ENCODE results near the gene DDX25.
"Not testable (repeated sequence)": the region's sequence is repeated elsewhere in the genome, so short reads cannot be mapped to it uniquely, and the experiment has no call there.

Gene DDX25

GRCh38 chr11:125890447-125891100 lies 13.7 kb upstream of the DDX25 start:
- Mint-ChIP-seq H3K9me3 (no peaks in the 10 kb centered on the region), H3K36me3 (peaks cover 36% of the 10 kb centered on the region), H3K4me3 (no peak overlapping the region), H3K27ac (no peak overlapping the region), H3K4me1 (peaks cover 32% of the 10 kb centered on the region), H3K27me3 (no peaks in the 10 kb centered on the region)
- ATAC-seq = no peak

DNA sequence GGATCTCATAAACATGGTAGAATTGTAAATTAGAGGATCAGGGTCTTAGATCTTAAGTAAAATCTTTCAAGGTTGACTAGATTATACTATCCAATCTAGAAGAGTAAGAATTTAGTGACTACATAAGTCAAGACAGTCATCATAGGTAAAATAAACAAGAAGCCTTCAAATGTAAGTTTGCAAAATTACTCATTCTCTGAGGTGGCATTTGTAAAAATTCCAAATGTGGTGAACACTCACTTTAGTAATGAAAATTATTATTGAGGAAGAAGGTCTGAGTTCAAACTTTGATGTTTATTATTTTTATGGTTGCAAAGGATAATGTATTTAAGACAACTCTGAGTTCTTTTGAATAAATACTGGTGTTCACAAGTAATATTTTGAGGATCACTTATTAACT lies 12.2 kb upstream of the DDX25 start:
- H3K9me3 Mint-ChIP-seq = no peaks in the 10 kb centered on the region
- peaks cover 41% of the 10 kb centered on the region for H3K36me3 Mint-ChIP-seq
- H3K27me3 Mint-ChIP-seq = no peaks in the 10 kb centered on the region
- no peak for ATAC-seq
- peak overlapping the region; percentile 10 for H3K27ac Mint-ChIP-seq
- H3K4me1 Mint-ChIP-seq = peaks cover 27% of the 10 kb centered on the region
- H3K4me3 Mint-ChIP-seq = no peak overlapping the region

DNA sequence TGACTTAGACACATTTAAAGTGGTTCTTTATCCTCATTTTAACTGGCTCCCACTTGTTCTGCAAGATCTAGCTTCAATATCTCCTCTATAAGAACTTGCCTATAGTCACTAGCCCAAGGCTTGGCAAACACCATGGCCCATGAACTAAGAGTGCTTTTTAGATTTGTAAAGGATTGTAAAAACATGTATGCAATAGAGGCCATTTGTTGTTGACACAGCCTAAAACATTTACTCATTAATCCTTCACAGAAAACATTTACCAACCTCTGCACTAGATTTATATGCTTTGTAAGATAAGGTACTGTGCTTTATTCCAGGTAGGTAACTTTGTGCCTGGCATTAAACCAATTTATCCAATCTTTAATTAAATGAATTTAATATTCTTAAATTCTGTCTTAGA lies 11.3 kb upstream of the DDX25 start:
- H3K27me3 Mint-ChIP-seq = no peaks in the 10 kb centered on the region
- peak overlapping the region; percentile 10 for H3K27ac Mint-ChIP-seq
- H3K4me1 Mint-ChIP-seq = peaks cover 22% of the 10 kb centered on the region
- no peaks in the 10 kb centered on the region for H3K9me3 Mint-ChIP-seq
- no peak for ATAC-seq
- no peak overlapping the region for H3K4me3 Mint-ChIP-seq
- H3K36me3 Mint-ChIP-seq = peaks cover 41% of the 10 kb centered on the region

DNA sequence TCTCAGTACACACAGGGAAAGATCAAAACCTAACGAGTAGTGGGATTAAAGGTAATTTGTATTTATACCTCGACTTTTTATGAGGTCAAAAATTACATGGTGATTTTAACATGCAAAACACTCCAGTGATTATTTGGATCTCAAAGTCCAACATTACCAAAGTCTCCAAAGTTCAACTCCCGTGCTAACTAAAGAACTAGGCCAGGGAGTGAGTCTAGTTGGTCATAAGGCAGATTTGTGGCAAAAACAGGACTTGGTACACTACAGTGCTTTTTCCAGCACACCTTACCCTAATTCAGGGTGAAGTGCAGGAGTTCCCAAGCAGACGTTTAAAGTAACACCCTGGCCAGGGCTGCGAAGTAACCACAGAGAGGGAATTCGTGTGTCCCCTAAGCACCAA lies 2.4 kb upstream of the DDX25 start:
- Mint-ChIP-seq H3K27ac (no peak overlapping the region), H3K36me3 (peaks cover 15% of the 10 kb centered on the region), H3K4me3 (peak overlapping the region; percentile 41), H3K27me3 (peaks cover 30% of the 10 kb centered on the region), H3K9me3 (no peaks in the 10 kb centered on the region), H3K4me1 (peaks cover 17% of the 10 kb centered on the region)
- no peak for ATAC-seq

GRCh38 chr11:125902277-125902926 lies 1.9 kb upstream of the DDX25 start:
- Mint-ChIP-seq H3K27me3 (peaks cover 30% of the 10 kb centered on the region), H3K9me3 (no peaks in the 10 kb centered on the region), H3K4me3 (peak overlapping the region; percentile 97), H3K27ac (peak overlapping the region; percentile 89), H3K36me3 (peaks cover 15% of the 10 kb centered on the region), H3K4me1 (peaks cover 17% of the 10 kb centered on the region)
- ATAC-seq = peak; percentile 28

DNA sequence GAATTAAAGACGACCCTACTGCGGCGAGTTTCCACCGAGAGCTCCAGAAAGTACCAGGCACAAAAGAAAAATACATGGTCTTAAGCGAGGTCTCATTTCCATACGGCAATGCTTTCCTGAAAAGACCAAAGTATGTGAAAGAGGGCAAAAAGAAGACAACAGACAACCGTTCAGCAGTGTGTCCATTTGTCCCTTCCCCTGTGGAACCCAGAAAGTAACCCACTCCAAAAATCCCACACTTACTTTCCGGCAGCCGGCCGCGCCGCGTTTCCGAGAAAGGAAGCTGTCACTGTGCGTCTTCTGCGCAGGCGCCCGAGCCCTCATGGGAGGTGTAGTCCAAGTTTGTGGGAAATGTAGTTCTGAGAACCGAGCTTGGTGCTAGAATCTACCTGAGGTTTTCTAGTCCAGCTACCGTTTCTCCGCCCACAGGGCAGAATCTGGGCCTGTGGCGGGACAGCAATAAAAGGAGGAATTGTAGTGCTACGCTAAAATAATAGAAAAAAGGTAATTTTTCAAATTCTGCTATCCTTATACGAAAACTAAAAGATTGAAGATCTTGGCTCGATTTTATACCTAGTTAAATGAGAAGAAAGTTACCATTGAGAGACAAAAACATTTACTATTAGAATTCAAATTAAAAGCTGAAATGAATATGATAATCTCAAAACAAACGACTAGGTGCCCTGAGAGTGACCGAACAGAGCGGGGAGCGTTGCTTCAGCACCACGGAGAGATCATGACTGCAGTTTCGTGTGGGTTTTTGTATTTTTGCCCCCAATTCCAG lies 1.2 kb upstream of the DDX25 start, which contains the start of gene PUS3:
Gene PUS3, minus strand, starts transcription at position 280 of the 784 bp plus-strand sequence. CDS start 6,922 bp downstream, outside the sequence.
- Mint-ChIP-seq H3K4me1 (peaks cover 17% of the 10 kb centered on the region), H3K4me3 (peak within 1 kb of the TSS; percentile 97), H3K27me3 (peaks cover 30% of the 10 kb centered on the region), H3K36me3 (peaks cover 15% of the 10 kb centered on the region), H3K27ac (peak within 1 kb of the TSS; percentile 89), H3K9me3 (no peaks in the 10 kb centered on the region)
- peak; percentile 92 for ATAC-seq

DNA sequence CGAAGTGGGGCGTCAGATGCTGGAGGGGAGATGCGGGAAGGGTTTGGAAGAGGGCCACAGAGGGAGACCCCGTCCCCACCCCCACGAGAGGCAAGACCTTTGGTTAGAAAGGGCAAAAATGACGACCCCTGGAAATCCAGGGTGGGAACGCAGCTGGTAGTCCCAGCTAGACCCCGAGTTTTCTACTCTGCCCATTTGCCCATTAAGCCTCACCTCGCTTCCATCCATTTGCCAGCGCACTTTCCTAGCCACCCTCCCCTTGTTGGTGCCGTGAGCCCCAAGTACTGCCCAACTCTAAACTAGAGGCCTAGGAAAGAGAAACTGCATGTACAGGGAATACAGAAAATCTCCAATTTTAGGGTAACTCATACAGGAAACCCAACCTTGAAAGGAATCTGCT lies 370 bp downstream of the DDX25 start:
- ATAC-seq = no peak
- Mint-ChIP-seq H3K36me3 (peaks cover 8% of the 10 kb centered on the region), H3K9me3 (no peaks in the 10 kb centered on the region), H3K27ac (no peak overlapping the region), H3K27me3 (peaks cover 33% of the 10 kb centered on the region), H3K4me1 (peaks cover 17% of the 10 kb centered on the region), H3K4me3 (peak overlapping the region; percentile 11)

DNA sequence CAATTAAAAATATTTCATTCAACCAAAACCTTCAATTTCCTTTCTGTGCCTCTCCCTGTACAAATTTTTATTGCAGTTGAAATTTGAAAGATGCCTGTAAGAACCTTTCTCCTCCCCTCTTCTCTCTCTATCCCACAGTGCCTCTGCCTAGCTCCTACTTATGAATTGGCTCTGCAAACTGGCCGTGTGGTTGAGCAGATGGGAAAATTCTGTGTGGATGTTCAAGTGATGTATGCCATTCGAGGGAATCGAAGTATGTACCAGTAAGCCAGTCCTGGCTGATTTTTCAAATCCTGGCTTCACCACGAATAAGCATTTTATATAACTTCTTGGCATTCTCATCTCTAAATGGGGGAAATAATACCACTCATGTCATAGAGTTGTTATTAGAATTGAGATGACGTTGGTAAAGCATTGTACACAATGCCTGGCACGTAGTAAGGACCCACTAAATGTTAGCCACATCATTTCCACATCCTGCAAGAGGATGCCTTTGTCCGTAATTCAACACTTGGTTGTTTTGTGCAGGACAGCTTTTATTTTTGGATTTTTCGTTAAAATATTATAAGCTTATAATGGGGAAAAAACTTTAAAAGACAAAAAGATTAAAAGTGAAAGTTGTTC lies 6.0 kb downstream of the DDX25 start:
- no peak overlapping the region for H3K27ac Mint-ChIP-seq
- H3K9me3 Mint-ChIP-seq = no peaks in the 10 kb centered on the region
- H3K27me3 Mint-ChIP-seq = peaks cover 44% of the 10 kb centered on the region
- H3K4me3 Mint-ChIP-seq = no peak overlapping the region
- no peak for ATAC-seq
- no peaks in the 10 kb centered on the region for H3K36me3 Mint-ChIP-seq
- H3K4me1 Mint-ChIP-seq = no peaks in the 10 kb centered on the region

DNA sequence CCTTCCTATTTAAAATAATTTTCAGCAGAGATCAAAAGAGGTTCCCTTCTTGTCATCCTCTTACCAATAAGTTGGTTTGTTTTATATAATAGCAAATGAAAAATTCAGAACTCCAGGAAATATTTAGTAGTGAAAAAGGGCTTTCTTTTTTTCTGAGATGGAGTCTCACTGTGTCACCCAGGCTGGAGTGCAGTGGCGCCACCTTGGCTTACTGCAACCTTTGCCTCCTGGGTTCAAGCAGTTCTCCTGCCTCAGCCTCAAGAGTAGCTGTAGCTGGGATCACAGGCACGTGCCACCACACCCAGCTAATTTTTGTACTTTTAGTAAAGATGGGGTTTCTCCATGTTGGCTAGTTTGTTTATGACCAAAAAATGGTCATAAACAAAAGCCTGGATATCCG lies 10.3 kb downstream of the DDX25 start:
- H3K4me1 Mint-ChIP-seq, H3K4me3 Mint-ChIP-seq, H3K27ac Mint-ChIP-seq, H3K36me3 Mint-ChIP-seq, ATAC-seq, H3K9me3 Mint-ChIP-seq: not testable (repeated sequence)
- peaks cover 47% of the 10 kb centered on the region for H3K27me3 Mint-ChIP-seq

- H3K36me3 Mint-ChIP-seq = no peaks in the 10 kb centered on the region
- H3K4me3 Mint-ChIP-seq = no peak overlapping the region
- H3K27me3 Mint-ChIP-seq = peaks cover 41% of the 10 kb centered on the region
- no peaks in the 10 kb centered on the region for H3K4me1 Mint-ChIP-seq
- H3K9me3 Mint-ChIP-seq = no peaks in the 10 kb centered on the region
- no peak for ATAC-seq
- H3K27ac Mint-ChIP-seq = no peak overlapping the region
These were observed 12.5 kb downstream of the DDX25 start for GRCh38 chr11:125916683-125917347.

DNA sequence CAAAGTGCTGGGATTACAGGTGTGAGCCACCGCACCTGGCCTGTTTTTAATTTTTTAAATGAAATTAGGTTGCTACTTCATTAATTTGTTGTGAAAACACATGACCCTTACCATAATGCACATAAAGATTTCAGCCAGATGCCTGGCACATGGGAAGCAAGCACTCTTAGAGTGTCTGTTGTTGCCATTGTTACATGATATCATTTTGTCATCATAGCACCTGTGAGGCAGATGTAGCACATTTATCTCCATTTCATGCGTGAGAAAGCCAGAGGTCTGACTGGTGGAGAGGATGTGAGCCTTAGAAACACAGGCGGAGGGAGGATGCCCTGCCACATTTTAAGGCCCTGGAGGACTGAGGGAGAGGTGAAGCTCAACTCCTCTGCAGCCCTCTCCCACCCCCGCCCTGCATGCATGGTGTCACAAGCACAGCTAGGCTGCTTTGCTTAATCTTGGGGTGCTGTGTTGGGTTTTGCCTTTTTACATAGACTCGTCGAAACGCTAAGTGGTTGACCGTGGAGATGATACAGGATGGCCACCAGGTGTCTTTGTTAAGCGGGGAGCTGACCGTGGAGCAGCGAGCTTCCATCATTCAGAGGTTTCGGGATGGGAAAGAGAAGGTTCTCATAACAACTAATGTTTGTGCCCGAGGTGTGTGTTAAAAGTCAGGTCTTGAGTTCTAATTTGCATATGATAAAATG lies 14.0 kb downstream of the DDX25 start:
- Mint-ChIP-seq H3K4me1 (peaks cover 5% of the 10 kb centered on the region), H3K36me3 (no peaks in the 10 kb centered on the region), H3K4me3 (no peak overlapping the region), H3K27ac (no peak overlapping the region), H3K27me3 (peaks cover 27% of the 10 kb centered on the region), H3K9me3 (no peaks in the 10 kb centered on the region)
- ATAC-seq = no peak

DNA sequence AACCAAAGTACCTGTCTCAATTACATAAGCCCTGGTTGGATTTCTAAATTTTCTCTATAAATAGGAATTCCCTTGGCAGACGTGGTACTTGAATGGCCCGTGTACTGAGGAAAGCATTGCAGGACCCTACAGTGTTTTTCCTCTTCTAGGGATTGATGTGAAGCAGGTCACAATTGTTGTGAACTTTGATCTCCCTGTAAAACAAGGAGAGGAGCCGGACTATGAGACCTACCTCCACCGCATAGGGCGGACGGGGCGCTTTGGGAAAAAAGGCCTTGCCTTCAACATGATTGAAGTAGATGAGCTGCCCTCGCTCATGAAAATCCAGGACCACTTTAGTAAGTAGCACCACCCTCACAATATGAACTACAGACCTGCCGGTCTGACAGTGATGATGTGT lies 16.7 kb downstream of the DDX25 start:
- Mint-ChIP-seq H3K27me3 (peaks cover 41% of the 10 kb centered on the region), H3K4me1 (peaks cover 6% of the 10 kb centered on the region), H3K27ac (no peak overlapping the region), H3K9me3 (no peaks in the 10 kb centered on the region), H3K4me3 (no peak overlapping the region), H3K36me3 (no peaks in the 10 kb centered on the region)
- no peak for ATAC-seq

GRCh38 chr11:125922156-125922555 lies 17.8 kb downstream of the DDX25 start:
- H3K27me3 Mint-ChIP-seq = peaks cover 43% of the 10 kb centered on the region
- no peak overlapping the region for H3K27ac Mint-ChIP-seq
- H3K4me1 Mint-ChIP-seq = peaks cover 6% of the 10 kb centered on the region
- H3K4me3 Mint-ChIP-seq = no peak overlapping the region
- no peak for ATAC-seq
- H3K9me3 Mint-ChIP-seq = no peaks in the 10 kb centered on the region
- H3K36me3 Mint-ChIP-seq = no peaks in the 10 kb centered on the region

DNA sequence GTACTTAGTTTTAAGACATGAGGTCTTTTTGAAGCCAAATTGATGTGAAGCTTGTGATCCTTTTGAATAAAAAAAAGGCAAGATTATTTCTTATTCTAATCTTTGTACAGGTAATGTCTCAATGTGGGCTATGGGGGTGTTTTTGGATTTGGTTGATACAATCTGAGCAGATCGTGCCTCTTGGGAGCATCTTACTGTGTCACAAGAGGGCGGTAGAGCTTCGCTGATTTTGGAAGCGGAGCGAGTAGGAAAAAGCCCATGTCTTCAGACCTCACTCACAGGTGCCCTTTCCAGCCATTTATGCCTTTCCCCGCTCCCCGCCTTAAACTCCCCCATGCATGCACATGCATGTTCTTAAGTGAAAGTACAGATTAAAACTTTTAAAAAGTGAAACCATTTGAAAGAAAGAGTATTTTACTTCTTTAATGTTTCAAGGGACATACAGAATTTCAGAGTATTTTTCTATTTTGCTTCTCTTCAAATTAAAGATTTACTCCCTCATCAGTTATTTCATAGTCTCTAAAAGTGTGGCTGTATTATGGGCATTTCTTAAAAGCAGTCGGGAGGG lies 18.8 kb downstream of the DDX25 start:
- peak; percentile 66 for ATAC-seq
- no peaks in the 10 kb centered on the region for H3K9me3 Mint-ChIP-seq
- H3K27me3 Mint-ChIP-seq = peaks cover 47% of the 10 kb centered on the region
- no peaks in the 10 kb centered on the region for H3K36me3 Mint-ChIP-seq
- H3K4me1 Mint-ChIP-seq = peaks cover 6% of the 10 kb centered on the region
- H3K4me3 Mint-ChIP-seq = no peak overlapping the region
- H3K27ac Mint-ChIP-seq = no peak overlapping the region

All from stimulated activated memory B cell treated with anti-CD40 and anti-IgM and Interleukin-4, amounts not matched to agents 10 μg/mL and 1 μg/mL and 100 μg/mL, for 72 hours (primary cell).